Measurements from ENCODE around the gene DGKB.

The DGKB gene

GRCh38 chr7:14199336-14199735 is 703.2 kb downstream of the DGKB start:
- H3K4me3 ChIP-seq (ENCODE audit: low read length): no peak overlapping the region
- no peak overlapping the region for H2AFZ ChIP-seq (ENCODE audit: low read length)
- no peaks in the 10 kb centered on the region for H3F3A ChIP-seq (ENCODE audit: insufficient read depth, low read length)
- H3K36me3 ChIP-seq (replicated peaks; ENCODE audit: insufficient read depth, low read length): no peaks in the 10 kb centered on the region
- H3K4me1 ChIP-seq (ENCODE audit: low read length): no peaks in the 10 kb centered on the region
- TF ChIP-seq EZH2phosphoT487 (IDR thresholded peaks at IDR 0.05; ENCODE audit: low read length): no peak
- no peak for TF ChIP-seq EZH2 (optimal IDR thresholded peaks at IDR 0.05; ENCODE audit: low read depth, low read length)
- TF ChIP-seq CTCF (IDR thresholded peaks at IDR 0.05; ENCODE audit: low read length): no peak
- H3K9me2 ChIP-seq (replicated peaks; ENCODE audit: insufficient read depth, low read length): no peaks in the 10 kb centered on the region
- H4K20me1 ChIP-seq (ENCODE audit: insufficient read depth, low read length): no peaks in the 10 kb centered on the region
- H3K4me2 ChIP-seq (ENCODE audit: low read depth, low read length): no peak overlapping the region
- H3K27me3 ChIP-seq (replicated peaks; ENCODE audit: insufficient read depth, low read length): no peaks in the 10 kb centered on the region
- H3K79me2 ChIP-seq (ENCODE audit: low read length): no peaks in the 10 kb centered on the region
- DNase-seq: no peak
- no peak overlapping the region for H3K9ac ChIP-seq (ENCODE audit: low read length)
- H3K27ac ChIP-seq (ENCODE audit: low read length): no peak overlapping the region
- H3K9me3 ChIP-seq (replicated peaks; ENCODE audit: insufficient read depth, low read length): no peaks in the 10 kb centered on the region

GRCh38 chr7:14197280-14197679 is 705.3 kb downstream of the DGKB start:
- H3K27me3 ChIP-seq (replicated peaks; ENCODE audit: insufficient read depth, low read length): no peaks in the 10 kb centered on the region
- no peaks in the 10 kb centered on the region for H3K36me3 ChIP-seq (replicated peaks; ENCODE audit: insufficient read depth, low read length)
- no peaks in the 10 kb centered on the region for H3K4me1 ChIP-seq (ENCODE audit: low read length)
- H4K20me1 ChIP-seq (ENCODE audit: insufficient read depth, low read length): no peaks in the 10 kb centered on the region
- no peak overlapping the region for H3K9ac ChIP-seq (ENCODE audit: low read length)
- no peaks in the 10 kb centered on the region for H3K9me3 ChIP-seq (replicated peaks; ENCODE audit: insufficient read depth, low read length)
- no peaks in the 10 kb centered on the region for H3F3A ChIP-seq (ENCODE audit: insufficient read depth, low read length)
- no peak overlapping the region for H3K27ac ChIP-seq (ENCODE audit: low read length)
- TF ChIP-seq EZH2phosphoT487 (IDR thresholded peaks at IDR 0.05; ENCODE audit: low read length): no peak
- no peak for TF ChIP-seq EZH2 (optimal IDR thresholded peaks at IDR 0.05; ENCODE audit: low read depth, low read length)
- TF ChIP-seq CTCF (IDR thresholded peaks at IDR 0.05; ENCODE audit: low read length): no peak
- no peak for DNase-seq
- no peak overlapping the region for H3K4me3 ChIP-seq (ENCODE audit: low read length)
- H2AFZ ChIP-seq (ENCODE audit: low read length): no peak overlapping the region
- H3K4me2 ChIP-seq (ENCODE audit: low read depth, low read length): no peak overlapping the region
- H3K79me2 ChIP-seq (ENCODE audit: low read length): no peaks in the 10 kb centered on the region
- H3K9me2 ChIP-seq (replicated peaks; ENCODE audit: insufficient read depth, low read length): no peaks in the 10 kb centered on the region

GRCh38 chr7:14196555-14196954 is 706.0 kb downstream of the DGKB start:
- Histone ChIP-seq H4K20me1 (ENCODE audit: insufficient read depth, low read length) (no peaks in the 10 kb centered on the region), H3K36me3 (replicated peaks; ENCODE audit: insufficient read depth, low read length) (no peaks in the 10 kb centered on the region), H3K9me3 (replicated peaks; ENCODE audit: insufficient read depth, low read length) (no peaks in the 10 kb centered on the region)

More at GRCh38 chr7:14196555-14196954, 706.0 kb downstream of the DGKB start:
- no peak overlapping the region for H3K27ac ChIP-seq (ENCODE audit: low read length)
- no peaks in the 10 kb centered on the region for H3K9me2 ChIP-seq (replicated peaks; ENCODE audit: insufficient read depth, low read length)
- no peak for DNase-seq
- no peak overlapping the region for H3K4me3 ChIP-seq (ENCODE audit: low read length)
- H2AFZ ChIP-seq (ENCODE audit: low read length): no peak overlapping the region
- H3K4me2 ChIP-seq (ENCODE audit: low read depth, low read length): no peak overlapping the region
- H3K9ac ChIP-seq (ENCODE audit: low read length): no peak overlapping the region
- TF ChIP-seq EZH2 (optimal IDR thresholded peaks at IDR 0.05; ENCODE audit: low read depth, low read length): no peak
- no peak for TF ChIP-seq EZH2phosphoT487 (IDR thresholded peaks at IDR 0.05; ENCODE audit: low read length)
- no peak for TF ChIP-seq CTCF (IDR thresholded peaks at IDR 0.05; ENCODE audit: low read length)
- H3K27me3 ChIP-seq (replicated peaks; ENCODE audit: insufficient read depth, low read length): no peaks in the 10 kb centered on the region
- no peaks in the 10 kb centered on the region for H3K4me1 ChIP-seq (ENCODE audit: low read length)
- no peaks in the 10 kb centered on the region for H3K79me2 ChIP-seq (ENCODE audit: low read length)
- no peaks in the 10 kb centered on the region for H3F3A ChIP-seq (ENCODE audit: insufficient read depth, low read length)

Data from MM.1S (cell line).